Right cardiac atrium (tissue), 5 donors: Measurements from ENCODE around the gene PET100. TPM values are rescaled to one million over a fixed set of nuclear protein-coding genes. Genes with fewer than 3 reads are reported as not detected.

Experiments
- ATAC-seq, 2 donors: fragments of 200-7000 bp; cut with Tn5 transposase; one replicate each; pipeline versions ENCODE4 v1.8.0 to v1.9.1; 2020; ENCODE audit warnings: moderate library complexity in 2 of 2, mild to moderate bottlenecking in 1 of 2
- DNase-seq, 3 donors: peaks; one replicate each; pipeline ENCODE4 v3.0.0-alpha.2; 2020
- H3K27ac ChIP-seq: one replicate; pipeline ENCODE4 v1.5.1; 2013; ENCODE audit warnings: mild to moderate bottlenecking, low read length, control low read depth, moderate library complexity
- H3K27me3 ChIP-seq: one replicate; pipeline ENCODE4 v1.6.1; 2013; ENCODE audit not compliant: control insufficient read depth, insufficient read depth
- H3K4me1 ChIP-seq: one replicate; pipeline ENCODE4 v1.6.1; 2013; ENCODE audit warnings: low read length; ENCODE audit not compliant: control insufficient read depth, insufficient read depth
- H3K4me3 ChIP-seq: one replicate; pipeline ENCODE4 v1.5.1; 2013; ENCODE audit warnings: low read length, control low read depth
- H3K9me3 ChIP-seq: one replicate; pipeline ENCODE4 v1.6.1; 2013; ENCODE audit warnings: low read length; ENCODE audit not compliant: control insufficient read depth
- WGBS: extraction: QIAGEN DNeasy Blood & Tissue Kit; methylation state at CpG from one replicate; pipeline ENCODE4 v1.1.7; 2013; 5-methylcytosine and 5-hydroxymethylcytosine counted together
- intact Hi-C, 4 donors: fragments of 100-400 bp; cut with DNase I; formaldehyde crosslinking; loops; one replicate each; pipeline versions ENCODE4 v1.11.0 to v1.14.0; 2022 to 2023
- polyA plus RNA-seq: library from polyadenylated mRNA; stranded (reverse); fragments of 200-250 nt; gene quantifications from one replicate; pipeline ENCODE4 v1.2.3, GENCODE V29; 2013
- total RNA-seq, 4 donors: library from RNA; stranded (reverse); fragmentation: NEBNext Ultra II Directional; extraction: Animal tissue kit (Norgen Biotek cat#: 25700); gene quantifications; one replicate each; pipeline ENCODE4 v1.2.1, GENCODE V29; 2021
- donor health status: healthy with polysubstance abuse.
- donor health status: DM: no; HTN: yes; CAD: no.
- donor health status: DM: no; HTN: no; CAD: no.
- donor health status: DM: no; HTN: yes; CAD: no; lungs with severe emphysema.
- donor health status: DM: yes; HTN: yes; CAD: no.

PET100 gene
- total and polyA plus RNA-seq, 5 donors = 136 to 194 (median 175) TPM

DNA sequence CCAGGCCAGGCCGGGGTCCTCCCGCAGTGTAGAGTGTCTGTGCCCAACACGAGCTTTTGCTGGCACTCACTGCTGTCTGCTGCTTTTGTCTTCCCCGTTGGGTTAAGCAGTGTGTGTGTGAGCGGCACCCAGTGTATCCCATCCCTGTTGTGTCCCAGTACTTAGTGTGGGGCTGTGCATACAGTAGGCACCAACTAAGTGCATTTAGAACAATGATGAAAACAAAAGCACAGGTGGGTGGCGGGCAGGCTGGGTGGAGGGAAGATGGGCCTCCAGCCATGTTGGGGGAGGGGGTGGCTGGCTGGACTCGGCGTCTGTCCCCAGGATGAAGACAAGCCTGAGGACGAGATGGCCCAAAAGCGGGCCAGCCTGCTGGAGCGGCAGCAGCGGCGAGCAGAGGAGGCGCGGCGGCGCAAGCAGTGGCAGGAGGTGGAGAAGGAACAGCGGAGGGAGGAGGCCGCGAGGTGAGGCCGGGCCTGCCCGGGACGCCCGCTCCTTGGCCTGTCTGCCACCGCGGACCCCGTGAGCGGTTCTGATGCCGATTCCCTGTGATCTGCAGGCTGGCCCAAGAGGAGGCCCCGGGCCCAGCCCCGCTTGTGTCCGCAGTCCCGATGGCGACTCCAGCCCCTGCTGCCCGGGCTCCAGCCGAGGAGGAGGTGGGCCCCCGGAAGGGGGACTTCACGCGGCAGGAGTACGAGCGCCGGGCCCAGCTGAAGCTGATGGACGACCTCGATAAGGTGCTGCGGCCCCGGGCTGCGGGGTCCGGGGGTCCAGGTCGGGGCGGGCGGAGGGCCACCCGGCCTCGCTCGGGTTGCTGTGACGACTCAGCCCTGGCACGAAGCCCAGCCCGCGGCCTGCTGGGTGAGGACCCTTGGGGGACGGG is 14.5 kb upstream of the PET100 start:
- 82% methylated on average over 59 of the region's 59 CpGs for WGBS
- ATAC-seq = no peak

DNA sequence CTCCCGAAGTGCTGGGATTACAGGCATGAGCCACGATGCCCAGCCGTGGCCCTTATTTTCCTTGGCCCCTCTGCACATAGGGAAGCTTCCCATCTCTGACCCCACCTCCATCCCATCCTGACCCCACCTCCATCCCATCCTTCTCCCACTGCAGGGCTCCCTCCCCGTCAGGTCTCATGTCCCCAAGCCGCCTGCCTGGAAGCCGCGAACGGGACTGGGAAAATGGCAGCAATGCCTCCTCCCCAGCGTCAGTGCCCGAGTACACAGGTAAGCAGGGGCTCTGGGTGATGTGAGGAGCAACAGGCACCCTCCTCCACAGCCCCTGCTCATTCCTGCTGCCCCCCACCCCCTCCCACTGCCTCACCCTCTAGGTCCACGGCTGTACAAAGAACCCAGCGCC is 12.4 kb upstream of the PET100 start:
- intact Hi-C loops = no loop called here
- ATAC-seq (no peak), DNase-seq (peak in 2 of 3 donors; percentile 24 to 35)
- H3K4me1 ChIP-seq = no peaks in the 10 kb centered on the region
- no peak overlapping the region for H3K27ac ChIP-seq
- H3K4me3 ChIP-seq = no peak overlapping the region
- no peaks in the 10 kb centered on the region for H3K9me3 ChIP-seq
- WGBS = 90% methylated on average over 12 of the region's 12 CpGs
- no peaks in the 10 kb centered on the region for H3K27me3 ChIP-seq

More for the DNA sequence above, 14.5 kb upstream of the PET100 start:
- intact Hi-C loops = no loop called here
- peak in 2 of 3 donors; percentile 48 to 66 for DNase-seq
- Histone ChIP-seq H3K9me3 (no peaks in the 10 kb centered on the region), H3K27me3 (no peaks in the 10 kb centered on the region), H3K27ac (no peak overlapping the region), H3K4me1 (no peaks in the 10 kb centered on the region), H3K4me3 (no peak overlapping the region)

DNA sequence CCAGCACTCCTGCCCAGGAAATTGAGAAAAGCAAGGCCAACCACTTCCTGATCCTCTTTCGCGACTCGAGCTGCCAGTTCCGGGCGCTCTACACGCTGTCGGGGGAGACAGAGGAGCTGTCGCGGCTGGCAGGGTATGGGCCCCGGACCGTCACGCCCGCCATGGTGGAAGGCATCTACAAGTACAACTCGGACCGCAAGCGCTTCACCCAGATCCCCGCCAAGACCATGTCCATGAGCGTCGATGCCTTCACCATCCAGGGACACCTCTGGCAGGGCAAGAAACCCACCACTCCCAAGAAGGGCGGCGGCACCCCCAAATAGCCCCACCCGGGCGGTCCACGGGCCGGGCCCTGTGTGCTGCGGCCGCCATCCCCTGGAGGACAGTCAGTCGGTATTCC is 11.9 kb upstream of the PET100 start:
- Histone ChIP-seq H3K4me3 (no peak overlapping the region), H3K4me1 (no peaks in the 10 kb centered on the region), H3K27ac (no peak overlapping the region), H3K9me3 (no peaks in the 10 kb centered on the region), H3K27me3 (no peaks in the 10 kb centered on the region)
- WGBS = 92% methylated on average over 28 of the region's 28 CpGs
- intact Hi-C loops = no loop called here
- ATAC-seq (no peak), DNase-seq (peak in 2 of 3 donors; percentile 29 to 38)

DNA sequence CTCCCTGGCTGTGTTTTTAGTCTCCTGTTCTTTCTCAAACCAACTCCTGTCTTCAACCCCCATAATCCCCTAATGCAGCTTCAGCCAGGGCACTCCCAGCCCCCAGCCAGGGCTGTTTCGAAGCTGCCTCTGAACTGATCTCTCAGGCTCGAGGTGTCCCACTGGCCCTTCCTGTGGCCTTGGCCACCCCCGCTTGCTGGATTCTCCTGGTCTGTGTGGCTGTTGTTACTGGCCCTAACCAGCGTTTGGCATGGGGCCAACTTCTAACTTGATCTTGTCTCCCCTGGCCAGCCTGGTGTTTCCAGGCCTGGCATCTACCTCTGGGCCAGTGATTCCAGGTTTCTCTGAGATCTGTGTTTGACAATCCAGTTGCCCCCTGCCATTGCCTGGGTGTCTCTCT is 11.2 kb upstream of the PET100 start:
- intact Hi-C loops = no loop called here
- no peaks in the 10 kb centered on the region for H3K9me3 ChIP-seq
- H3K27me3 ChIP-seq = no peaks in the 10 kb centered on the region
- DNase-seq = peak in 2 of 3 donors; percentile 43 to 48
- WGBS = 66% methylated on average over 4 of the region's 4 CpGs
- H3K4me3 ChIP-seq = no peak overlapping the region
- no peak overlapping the region for H3K27ac ChIP-seq
- ATAC-seq = no peak
- H3K4me1 ChIP-seq = no peaks in the 10 kb centered on the region

GRCh38 chr19:7618771-7619510 is 10.7 kb upstream of the PET100 start:
- Histone ChIP-seq H3K9me3 (no peaks in the 10 kb centered on the region), H3K4me1 (no peaks in the 10 kb centered on the region), H3K27me3 (no peaks in the 10 kb centered on the region), H3K4me3 (no peak overlapping the region), H3K27ac (no peak overlapping the region)
- intact Hi-C loops = no loop called here
- WGBS = 78% methylated on average over 21 of the region's 21 CpGs
- DNase-seq (peak in 2 of 3 donors; percentile 58 to 62), ATAC-seq (peak; percentile 5 to 26)

DNA sequence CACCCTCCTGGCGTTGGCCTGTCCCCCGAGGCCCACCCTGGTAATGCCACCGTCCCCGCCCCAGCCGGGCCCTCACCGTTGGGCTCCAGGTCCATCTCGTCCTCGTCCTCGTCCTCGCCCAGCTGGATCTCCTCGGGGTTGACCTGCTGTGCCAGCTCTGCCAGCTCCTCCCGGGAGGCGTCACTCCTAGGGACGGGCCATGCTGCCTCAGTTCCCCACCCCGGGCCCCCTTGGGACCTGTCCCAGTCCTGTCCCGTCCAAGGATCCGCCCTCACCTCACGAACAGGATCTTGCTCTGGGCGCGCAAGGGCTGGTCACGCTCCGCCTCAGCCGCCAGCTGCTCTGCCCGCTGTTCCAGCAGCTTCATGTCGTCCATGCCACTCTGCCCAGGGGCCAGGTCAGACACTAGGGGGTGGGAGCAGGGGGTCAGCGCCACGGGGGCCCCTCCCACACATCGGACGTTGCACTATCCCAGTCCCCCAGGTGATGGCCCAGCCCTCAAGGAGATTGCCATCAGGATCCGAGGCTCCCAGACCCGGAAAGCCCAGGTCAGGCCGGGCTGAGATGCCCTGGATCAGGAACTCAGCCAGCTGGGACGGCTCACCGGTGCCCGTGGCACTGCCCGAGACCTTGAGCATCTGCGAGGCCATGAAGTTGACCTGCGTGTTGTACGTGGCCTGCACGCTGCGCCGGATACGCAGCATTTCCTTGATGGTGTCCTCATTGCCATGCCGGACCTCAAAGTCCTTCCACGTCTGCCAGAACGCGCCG is 9.7 kb upstream of the PET100 start:
- Histone ChIP-seq H3K27ac (no peak overlapping the region), H3K27me3 (no peaks in the 10 kb centered on the region), H3K4me3 (no peak overlapping the region), H3K4me1 (no peaks in the 10 kb centered on the region), H3K9me3 (no peaks in the 10 kb centered on the region)
- 93% methylated on average over 48 of the region's 48 CpGs for WGBS
- peak in 1 of 2 donors; percentile 4 for ATAC-seq
- DNase-seq = peak in 2 of 3 donors; percentile 50 to 68
- intact Hi-C loops = no loop called here

- no peaks in the 10 kb centered on the region for H3K9me3 ChIP-seq
- H3K4me3 ChIP-seq = no peak overlapping the region
- WGBS = 94% methylated on average over 57 of the region's 57 CpGs
- ATAC-seq (no peak), DNase-seq (peak in 2 of 3 donors; percentile 57 to 61)
- no peak overlapping the region for H3K27ac ChIP-seq
- no peaks in the 10 kb centered on the region for H3K4me1 ChIP-seq
- intact Hi-C loops = no loop called here
- H3K27me3 ChIP-seq = no peaks in the 10 kb centered on the region
Measured at GRCh38 chr19:7620442-7621412, 8.9 kb upstream of the PET100 start.

GRCh38 chr19:7622933-7623685 is 6.5 kb upstream of the PET100 start:
- ATAC-seq = no peak
- H3K27me3 ChIP-seq = no peaks in the 10 kb centered on the region
- H3K4me1 ChIP-seq = no peaks in the 10 kb centered on the region
- peak in 1 of 3 donors; percentile 46 for DNase-seq
- intact Hi-C loops = no loop called here
- H3K27ac ChIP-seq = no peak overlapping the region
- no peak overlapping the region for H3K4me3 ChIP-seq
- WGBS = 81% methylated on average over 16 of the region's 16 CpGs
- H3K9me3 ChIP-seq = no peaks in the 10 kb centered on the region

DNA sequence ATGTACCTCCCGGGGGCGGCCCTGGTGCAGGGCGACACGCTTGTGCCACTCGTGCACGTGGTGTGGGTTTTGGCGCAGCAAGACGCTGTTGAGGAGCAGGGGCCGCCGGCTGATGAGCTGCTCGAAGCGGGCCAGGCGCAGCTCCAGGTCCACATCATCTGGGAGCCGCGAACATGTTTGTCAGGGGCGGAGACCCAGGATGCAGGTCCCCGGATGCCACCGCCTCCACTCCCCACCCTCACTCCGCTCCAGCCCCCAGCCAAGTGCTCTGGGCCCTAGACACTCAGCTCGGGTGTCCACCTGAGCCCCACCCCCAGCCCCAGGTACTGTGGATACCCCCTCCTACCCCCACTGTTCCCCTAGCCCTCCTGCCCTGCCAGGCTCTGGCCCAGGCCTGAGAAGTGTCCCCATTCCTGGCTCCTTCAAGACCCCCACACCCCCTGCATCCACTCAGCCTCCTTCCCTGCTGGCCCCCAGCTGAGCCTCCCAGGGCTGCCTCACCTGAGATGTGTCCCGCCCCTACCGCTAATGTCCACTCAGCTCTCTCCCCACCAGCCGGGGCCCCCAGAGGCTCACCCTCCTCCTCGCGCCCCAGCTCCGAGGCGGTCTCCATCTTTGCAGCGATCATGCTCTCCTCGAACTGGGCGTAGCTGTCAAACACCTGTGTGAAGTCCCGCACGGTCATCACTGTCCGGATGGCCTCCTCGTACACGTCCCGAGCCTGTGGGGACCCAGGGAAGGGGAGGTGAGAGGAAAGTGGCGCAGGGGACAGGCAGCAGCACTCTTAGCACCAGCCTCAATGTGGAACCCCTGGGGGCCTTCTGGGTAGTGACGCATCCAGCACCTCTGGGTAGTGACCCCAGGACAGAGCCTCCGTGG is 5.6 kb upstream of the PET100 start:
- 92% methylated on average over 39 of the region's 39 CpGs for WGBS
- H3K4me3 ChIP-seq = no peak overlapping the region
- no peak overlapping the region for H3K27ac ChIP-seq
- ATAC-seq (no peak), DNase-seq (peak in 1 of 3 donors; percentile 42)
- H3K4me1 ChIP-seq = no peaks in the 10 kb centered on the region
- H3K9me3 ChIP-seq = no peaks in the 10 kb centered on the region
- H3K27me3 ChIP-seq = no peaks in the 10 kb centered on the region
- intact Hi-C loops = no loop called here
